Measurements from ENCODE around the gene HORMAD1. TPM values are rescaled to one million over a fixed set of nuclear protein-coding genes. Genes with fewer than 3 reads are reported as not detected.
"Not testable (repeated sequence)": the region's sequence is repeated elsewhere in the genome, so short reads cannot be mapped to it uniquely, and the experiment has no call there.

The HORMAD1 gene, protein sequence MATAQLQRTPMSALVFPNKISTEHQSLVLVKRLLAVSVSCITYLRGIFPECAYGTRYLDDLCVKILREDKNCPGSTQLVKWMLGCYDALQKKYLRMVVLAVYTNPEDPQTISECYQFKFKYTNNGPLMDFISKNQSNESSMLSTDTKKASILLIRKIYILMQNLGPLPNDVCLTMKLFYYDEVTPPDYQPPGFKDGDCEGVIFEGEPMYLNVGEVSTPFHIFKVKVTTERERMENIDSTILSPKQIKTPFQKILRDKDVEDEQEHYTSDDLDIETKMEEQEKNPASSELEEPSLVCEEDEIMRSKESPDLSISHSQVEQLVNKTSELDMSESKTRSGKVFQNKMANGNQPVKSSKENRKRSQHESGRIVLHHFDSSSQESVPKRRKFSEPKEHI
- total RNA-seq, result 1.2 TPM

DNA sequence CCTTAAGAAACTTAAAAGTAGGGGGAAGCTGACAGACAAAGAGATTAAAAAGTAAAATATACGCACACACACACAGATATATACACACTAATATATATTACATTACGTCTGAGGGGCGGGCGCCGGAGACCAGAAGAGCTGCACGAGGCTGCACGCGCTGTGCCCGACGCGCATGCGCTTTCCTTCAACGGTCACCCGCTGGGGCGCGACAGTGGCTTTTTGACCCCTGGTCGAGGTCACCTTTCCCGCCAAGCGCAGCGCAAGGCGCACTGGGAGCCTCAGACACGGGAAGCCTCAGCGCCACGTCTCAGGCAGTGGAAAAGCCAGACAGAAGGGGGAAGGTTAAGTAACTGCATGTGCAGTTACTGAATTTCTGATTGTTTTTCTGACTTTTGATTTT lies at the start of gene HORMAD1:
Gene HORMAD1 (minus strand): TSS at position 193 of the 400 bp plus-strand sequence. CDS start 1,390 bp downstream, outside the sequence.
- intact Hi-C loops (cut with DNase I), result no loop called here
- no peak for DNase-seq (ENCODE audit: extremely low spot score in 2 of 2)

DNA sequence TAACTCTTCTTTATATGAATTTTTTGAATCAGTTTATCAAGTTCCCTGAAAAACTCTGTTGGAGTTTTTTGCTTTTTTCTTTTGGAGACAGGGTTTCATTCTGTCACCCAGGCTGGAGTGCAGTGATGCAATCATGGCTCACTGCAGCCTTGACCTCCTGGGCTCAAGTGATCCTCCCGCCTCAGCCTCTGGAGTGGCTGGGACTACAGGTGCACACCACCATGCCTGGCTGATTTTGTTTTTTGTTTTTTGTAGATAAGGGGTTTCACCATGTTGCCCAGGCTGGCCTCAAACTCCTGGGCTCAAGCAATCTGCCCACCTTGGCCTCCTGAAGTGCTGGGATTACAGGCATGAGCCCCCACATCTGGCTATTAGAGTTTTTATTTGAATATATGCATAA lies 47.0 kb upstream of the HORMAD1 start:
- DNase-seq (ENCODE audit: extremely low spot score in 2 of 2), result not testable (repeated sequence)

More for the DNA sequence above, at the start of gene HORMAD1:
- Histone ChIP-seq H3K9me3 (no peaks in the 10 kb centered on the region), H3K36me3 (no peaks in the 10 kb centered on the region), H3K4me1 (no peaks in the 10 kb centered on the region), H3K4me3 (no peak within 1 kb of the TSS), H3K27me3 (no peaks in the 10 kb centered on the region), H3K27ac (no peak within 1 kb of the TSS)
- TF ChIP-seq POLR2AphosphoS5 (IDR thresholded peaks at IDR 0.05; ENCODE audit: insufficient read depth in 1 of 2, low read depth in 1 of 2) (no peak), POLR2A (IDR thresholded peaks at IDR 0.05) (no peak)
- TF ChIP-seq, protein P1, sequence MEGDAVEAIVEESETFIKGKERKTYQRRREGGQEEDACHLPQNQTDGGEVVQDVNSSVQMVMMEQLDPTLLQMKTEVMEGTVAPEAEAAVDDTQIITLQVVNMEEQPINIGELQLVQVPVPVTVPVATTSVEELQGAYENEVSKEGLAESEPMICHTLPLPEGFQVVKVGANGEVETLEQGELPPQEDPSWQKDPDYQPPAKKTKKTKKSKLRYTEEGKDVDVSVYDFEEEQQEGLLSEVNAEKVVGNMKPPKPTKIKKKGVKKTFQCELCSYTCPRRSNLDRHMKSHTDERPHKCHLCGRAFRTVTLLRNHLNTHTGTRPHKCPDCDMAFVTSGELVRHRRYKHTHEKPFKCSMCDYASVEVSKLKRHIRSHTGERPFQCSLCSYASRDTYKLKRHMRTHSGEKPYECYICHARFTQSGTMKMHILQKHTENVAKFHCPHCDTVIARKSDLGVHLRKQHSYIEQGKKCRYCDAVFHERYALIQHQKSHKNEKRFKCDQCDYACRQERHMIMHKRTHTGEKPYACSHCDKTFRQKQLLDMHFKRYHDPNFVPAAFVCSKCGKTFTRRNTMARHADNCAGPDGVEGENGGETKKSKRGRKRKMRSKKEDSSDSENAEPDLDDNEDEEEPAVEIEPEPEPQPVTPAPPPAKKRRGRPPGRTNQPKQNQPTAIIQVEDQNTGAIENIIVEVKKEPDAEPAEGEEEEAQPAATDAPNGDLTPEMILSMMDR (IDR thresholded peaks at IDR 0.05), result no peak

DNA sequence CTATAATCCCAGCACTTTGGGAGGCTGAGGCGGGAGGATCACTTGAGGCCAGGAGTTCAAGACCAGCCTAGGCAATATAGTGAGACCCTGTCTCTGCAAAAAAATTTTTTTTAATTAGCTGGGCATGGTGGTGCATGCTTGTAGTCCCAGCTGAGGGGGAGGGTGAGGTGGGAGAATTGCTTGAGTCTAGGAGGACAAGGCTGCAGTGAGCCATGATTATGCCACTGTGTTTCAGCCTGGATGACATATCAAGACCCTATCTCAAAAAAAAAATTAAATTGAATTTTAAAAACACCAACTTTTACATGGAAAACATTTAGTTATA lies 45.2 kb upstream of the HORMAD1 start:
- DNase-seq (ENCODE audit: extremely low spot score in 2 of 2); H3K9me3 ChIP-seq; H3K4me1 ChIP-seq; H3K36me3 ChIP-seq; H3K27me3 ChIP-seq; intact Hi-C loops (cut with DNase I): not testable (repeated sequence)
- H3K4me3 ChIP-seq, result peak overlapping the region in 1 of 2 donors; percentile 35
- H3K27ac ChIP-seq, result peak overlapping the region; percentile 49

More for the DNA sequence above, 47.0 kb upstream of the HORMAD1 start:
- H3K27ac ChIP-seq; H3K4me1 ChIP-seq; H3K4me3 ChIP-seq; H3K9me3 ChIP-seq; intact Hi-C loops (cut with DNase I); H3K27me3 ChIP-seq; H3K36me3 ChIP-seq: not testable (repeated sequence)

DNA sequence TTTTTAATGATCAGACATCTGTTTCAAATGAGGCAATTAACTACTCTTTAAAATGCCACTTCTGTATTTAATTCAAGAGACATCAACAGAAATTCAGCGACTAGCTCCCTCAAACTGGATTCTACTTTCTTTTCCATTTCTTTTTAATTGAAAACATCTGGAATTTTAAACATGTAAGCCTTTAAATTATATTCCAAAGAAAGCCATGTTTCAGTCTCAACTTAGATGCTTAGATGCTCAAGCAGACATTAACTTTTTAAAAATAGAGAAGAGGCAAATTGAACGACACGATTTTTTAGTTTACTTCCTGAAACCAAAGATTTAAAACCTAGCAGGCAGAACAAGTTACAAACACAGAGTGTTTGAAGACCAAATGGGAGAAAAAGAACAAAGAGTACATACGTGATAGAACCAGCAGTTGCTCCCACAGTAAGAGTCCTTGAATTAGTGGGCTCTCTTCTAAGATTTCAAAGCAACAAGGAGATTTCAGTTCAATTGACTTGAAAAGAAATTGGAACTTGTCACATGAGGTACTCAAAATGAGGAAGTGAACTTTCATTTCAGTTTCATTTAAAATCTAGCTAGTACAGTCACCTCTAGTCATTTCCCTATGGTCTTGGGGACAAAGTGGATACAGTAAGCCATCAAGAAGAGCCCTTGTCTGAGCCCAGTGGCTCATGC lies 44.7 kb upstream of the HORMAD1 start, which contains the start of gene CTSS:
Gene CTSS (minus strand): TSS at position 483 of the 681 bp plus-strand sequence. CDS start 1,015 bp downstream, outside the sequence.
- Histone ChIP-seq H3K36me3 (no peaks in the 10 kb centered on the region), H3K9me3 (no peaks in the 10 kb centered on the region), H3K4me3 (peak within 1 kb of the TSS; percentile 35 to 37), H3K27ac (peak within 1 kb of the TSS; percentile 49), H3K4me1 (peaks cover 6% of the 10 kb centered on the region), H3K27me3 (no peaks in the 10 kb centered on the region)
- no peak for TF ChIP-seq POLR2A (IDR thresholded peaks at IDR 0.05)
- TF ChIP-seq POLR2AphosphoS5 (IDR thresholded peaks at IDR 0.05; ENCODE audit: insufficient read depth in 1 of 2, low read depth in 1 of 2), result no peak
- TF ChIP-seq, protein P1 (IDR thresholded peaks at IDR 0.05), result no peak
- DNase-seq (ENCODE audit: extremely low spot score in 2 of 2), result no peak
- intact Hi-C loops (cut with DNase I), result no loop called here

DNA sequence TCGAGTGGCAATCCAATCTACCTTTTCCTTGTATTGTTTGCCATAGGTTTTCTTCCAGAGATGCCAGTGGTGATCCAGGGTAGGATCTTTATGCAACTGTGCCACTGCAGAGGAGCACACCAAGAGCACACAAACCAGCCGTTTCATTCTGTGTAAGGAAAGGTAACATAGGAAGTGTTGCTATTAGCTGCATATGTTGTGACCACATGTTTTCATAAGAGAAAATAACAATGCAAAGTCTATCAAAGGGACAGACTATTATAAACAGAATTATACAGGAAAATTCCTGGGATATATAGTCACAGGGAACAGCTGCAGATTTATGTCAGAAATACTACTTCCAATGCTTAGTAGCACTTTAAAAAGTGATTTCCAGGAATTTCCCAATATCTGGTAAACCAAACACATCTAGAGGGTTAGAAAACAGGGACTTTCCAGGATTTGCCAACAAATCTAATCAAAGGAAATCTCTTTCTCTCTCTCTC lies 44.0 kb upstream of the HORMAD1 start:
- H3K27me3 ChIP-seq, result no peaks in the 10 kb centered on the region
- H3K4me1 ChIP-seq, result peaks cover 6% of the 10 kb centered on the region
- intact Hi-C loops (cut with DNase I), result no loop called here
- no peak for DNase-seq (ENCODE audit: extremely low spot score in 2 of 2)
- no peaks in the 10 kb centered on the region for H3K36me3 ChIP-seq
- H3K4me3 ChIP-seq, result peak overlapping the region in 1 of 2 donors; percentile 37
- peak overlapping the region; percentile 49 for H3K27ac ChIP-seq
- H3K9me3 ChIP-seq, result no peaks in the 10 kb centered on the region
- no peak for TF ChIP-seq POLR2AphosphoS5 (IDR thresholded peaks at IDR 0.05; ENCODE audit: insufficient read depth in 1 of 2, low read depth in 1 of 2)
- TF ChIP-seq, protein P1 (IDR thresholded peaks at IDR 0.05), result no peak
- no peak for TF ChIP-seq POLR2A (IDR thresholded peaks at IDR 0.05)

DNA sequence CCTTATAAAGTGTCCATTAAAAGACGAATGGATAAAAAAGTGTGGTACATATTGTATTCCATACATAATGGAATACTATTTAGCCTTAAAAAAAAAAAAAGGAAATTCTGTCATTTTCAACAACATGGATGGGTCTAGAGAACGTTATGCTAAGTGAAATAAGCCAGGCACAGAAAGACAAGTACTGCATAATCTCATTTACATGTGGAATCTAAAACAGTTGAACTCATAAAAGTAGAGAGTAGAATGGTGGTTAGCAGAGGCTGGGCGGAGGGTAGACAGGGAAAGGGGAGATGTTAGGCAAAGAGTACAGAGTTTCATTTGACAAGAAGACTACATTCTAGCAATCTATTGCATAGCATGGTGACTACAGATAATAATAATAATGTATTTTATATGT lies 42.3 kb upstream of the HORMAD1 start:
- TF ChIP-seq POLR2A (IDR thresholded peaks at IDR 0.05) (no peak), POLR2AphosphoS5 (IDR thresholded peaks at IDR 0.05; ENCODE audit: insufficient read depth in 1 of 2, low read depth in 1 of 2) (no peak)
- TF ChIP-seq, protein P1 (IDR thresholded peaks at IDR 0.05), result no peak
- H3K4me1 ChIP-seq, result peaks cover 6% of the 10 kb centered on the region
- H3K36me3 ChIP-seq, result no peaks in the 10 kb centered on the region
- no peak overlapping the region for H3K4me3 ChIP-seq
- H3K27ac ChIP-seq, result no peak overlapping the region
- no peak for DNase-seq (ENCODE audit: extremely low spot score in 2 of 2)
- intact Hi-C loops (cut with DNase I), result no loop called here
- no peaks in the 10 kb centered on the region for H3K27me3 ChIP-seq
- H3K9me3 ChIP-seq, result no peaks in the 10 kb centered on the region

All from vagina (tissue), 2 donors.